Esophagus squamous epithelium (tissue), 4 donors: ENCODE results near the gene DTNB.

Source experiments
- CTCF ChIP-seq, 6 experiments: fragments of 450-650 bp in 4 of 6; fragments of 200-600 bp in 2 of 6; sonication (generic) in 2 of 6; IDR thresholded peaks; one replicate each; pipeline ENCODE4 v1.5.1; 2016 to 2019; ENCODE audit warnings: antibody characterized with exemption in 6 of 6, mild to moderate bottlenecking in 4 of 6, moderate library complexity in 4 of 6
- POLR2A ChIP-seq, 4 donors: fragments of 450-650 bp; IDR thresholded peaks; one replicate each; pipeline ENCODE4 v1.6.1; 2017; ENCODE audit warnings: antibody characterized with exemption in 4 of 4, mild to moderate bottlenecking in 4 of 4, moderate library complexity in 3 of 4

GRCh38 chr2:25494616-25495015 lies 178.8 kb downstream of the DTNB start:
- TF ChIP-seq CTCF (IDR thresholded peaks at IDR 0.05), result no peak
- no peak for TF ChIP-seq POLR2A (IDR thresholded peaks at IDR 0.05)
